Placental pericyte (primary cell): ENCODE data around the gene CRTC3. TPM values are rescaled to one million over a fixed set of nuclear protein-coding genes. Genes with fewer than 3 reads are reported as not detected.

Experiments
- total RNA-seq: library from RNA; depleted of rRNA; stranded (reverse); fragments of >200 nt; gene quantifications from 2 replicates; pipeline ENCODE4 v1.2.3, GENCODE V29; 2012

CRTC3 gene, protein sequence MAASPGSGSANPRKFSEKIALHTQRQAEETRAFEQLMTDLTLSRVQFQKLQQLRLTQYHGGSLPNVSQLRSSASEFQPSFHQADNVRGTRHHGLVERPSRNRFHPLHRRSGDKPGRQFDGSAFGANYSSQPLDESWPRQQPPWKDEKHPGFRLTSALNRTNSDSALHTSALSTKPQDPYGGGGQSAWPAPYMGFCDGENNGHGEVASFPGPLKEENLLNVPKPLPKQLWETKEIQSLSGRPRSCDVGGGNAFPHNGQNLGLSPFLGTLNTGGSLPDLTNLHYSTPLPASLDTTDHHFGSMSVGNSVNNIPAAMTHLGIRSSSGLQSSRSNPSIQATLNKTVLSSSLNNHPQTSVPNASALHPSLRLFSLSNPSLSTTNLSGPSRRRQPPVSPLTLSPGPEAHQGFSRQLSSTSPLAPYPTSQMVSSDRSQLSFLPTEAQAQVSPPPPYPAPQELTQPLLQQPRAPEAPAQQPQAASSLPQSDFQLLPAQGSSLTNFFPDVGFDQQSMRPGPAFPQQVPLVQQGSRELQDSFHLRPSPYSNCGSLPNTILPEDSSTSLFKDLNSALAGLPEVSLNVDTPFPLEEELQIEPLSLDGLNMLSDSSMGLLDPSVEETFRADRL
- 15.3 and 18.5 TPM in 2 replicates for total RNA-seq

GRCh38 chr15:90529371-90530249, at the start of gene CRTC3:
TSS of gene CRTC3 (plus strand) at chr15:90529923. CDS start at chr15:90530072, 149 bp downstream.

Other genes with a start within 250 kb of the CRTC3 start
- 0.44 and 1.3 TPM in 2 replicates for gene ZNF774, start 177.6 kb upstream of the CRTC3 start, total RNA-seq
- gene IQGAP1, start 141.7 kb upstream of the CRTC3 start, total RNA-seq = 300 and 381 TPM in 2 replicates
- 0.44 and 17.0 TPM in 2 replicates for gene BLM, start 187.4 kb downstream of the CRTC3 start, total RNA-seq